ENCODE measurements around the gene TRPC4AP.

Gene TRPC4AP

GRCh38 chr20:35017099-35017835 is 75.3 kb downstream of the TRPC4AP start:
- DNase-seq, result no peak

DNA sequence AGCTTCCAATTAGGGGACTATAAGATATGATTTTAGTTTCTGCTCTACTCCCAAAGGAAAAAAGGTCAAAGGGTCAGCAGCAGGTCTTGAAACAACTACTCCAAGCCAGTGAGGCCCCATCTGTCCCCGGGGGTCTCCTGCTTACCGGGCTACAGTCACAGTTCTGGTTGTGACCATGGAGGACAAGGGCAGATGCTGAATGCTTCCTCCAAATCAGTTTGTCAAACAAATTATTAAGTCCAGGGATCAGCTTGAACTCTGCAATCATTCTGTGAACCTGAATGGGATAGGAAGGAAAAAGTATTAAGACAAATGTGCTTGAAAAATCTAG is 76.8 kb downstream of the TRPC4AP start:
- DNase-seq, result no peak

DNA sequence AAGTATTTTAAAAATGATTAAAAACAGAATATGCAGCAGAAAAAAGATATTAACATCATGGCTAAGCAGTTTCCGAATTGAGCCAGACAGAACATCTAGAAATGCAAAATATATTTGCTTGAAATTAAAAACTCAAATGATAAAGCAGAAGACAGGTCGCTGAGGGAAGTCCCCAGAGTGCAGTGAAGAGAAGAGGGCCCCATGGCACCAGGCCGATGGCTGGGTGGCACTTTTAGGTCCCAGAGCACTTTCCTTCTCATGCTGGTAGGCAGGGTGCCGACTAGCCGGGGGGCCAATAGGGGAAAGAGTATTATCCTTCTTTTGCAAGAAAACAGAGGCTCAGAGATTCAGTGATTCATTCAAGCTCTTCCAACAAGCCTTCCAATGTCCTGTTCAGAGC is 78.1 kb downstream of the TRPC4AP start:
- DNase-seq, result no peak

GRCh38 chr20:35013421-35014411 is 78.9 kb downstream of the TRPC4AP start:
- no peak for DNase-seq

- DNase-seq, result no peak
These were observed 80.2 kb downstream of the TRPC4AP start for GRCh38 chr20:35012227-35013069.

- no peak for DNase-seq
These were observed 80.9 kb downstream of the TRPC4AP start for GRCh38 chr20:35011589-35012226.

DNA sequence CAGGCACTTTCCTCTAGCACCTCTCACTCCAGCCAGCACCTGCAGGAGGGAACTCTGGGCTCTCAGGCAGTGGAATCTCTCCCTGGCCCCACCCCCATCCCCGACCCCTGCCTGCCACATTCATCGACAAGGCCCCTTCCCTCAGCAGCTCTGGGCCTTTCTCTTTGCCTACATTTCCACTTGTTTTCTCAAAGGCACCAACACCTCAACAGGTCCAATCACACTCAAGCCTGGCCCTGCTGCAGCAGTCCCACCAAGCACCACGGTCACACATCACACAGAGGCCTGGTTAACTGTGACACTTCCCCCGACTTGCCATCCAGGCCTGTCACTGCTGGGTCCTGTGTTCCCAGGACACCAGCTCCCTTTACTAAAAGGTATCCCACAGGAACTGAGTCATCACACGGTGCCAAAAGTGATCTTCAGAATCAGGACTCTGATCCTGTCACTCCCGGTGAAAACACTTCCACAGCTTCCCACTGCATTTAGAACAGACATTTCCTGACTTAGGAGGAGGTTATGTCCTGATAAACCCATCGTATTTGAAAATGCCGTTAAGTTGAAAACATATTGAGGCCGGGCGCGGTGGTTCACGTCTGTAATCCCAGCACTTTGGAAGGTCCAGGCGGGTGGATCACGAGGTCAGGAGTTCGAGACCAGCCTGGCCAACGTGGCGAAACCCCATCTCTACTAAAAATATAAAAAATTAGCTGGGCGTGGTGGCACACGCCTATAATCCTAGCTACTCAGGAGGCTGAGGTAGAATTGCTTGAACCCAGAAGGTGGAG is 82.0 kb downstream of the TRPC4AP start:
- no peak for DNase-seq

- DNase-seq, result no peak
These were observed 82.8 kb downstream of the TRPC4AP start for GRCh38 chr20:35009665-35010328.

DNA sequence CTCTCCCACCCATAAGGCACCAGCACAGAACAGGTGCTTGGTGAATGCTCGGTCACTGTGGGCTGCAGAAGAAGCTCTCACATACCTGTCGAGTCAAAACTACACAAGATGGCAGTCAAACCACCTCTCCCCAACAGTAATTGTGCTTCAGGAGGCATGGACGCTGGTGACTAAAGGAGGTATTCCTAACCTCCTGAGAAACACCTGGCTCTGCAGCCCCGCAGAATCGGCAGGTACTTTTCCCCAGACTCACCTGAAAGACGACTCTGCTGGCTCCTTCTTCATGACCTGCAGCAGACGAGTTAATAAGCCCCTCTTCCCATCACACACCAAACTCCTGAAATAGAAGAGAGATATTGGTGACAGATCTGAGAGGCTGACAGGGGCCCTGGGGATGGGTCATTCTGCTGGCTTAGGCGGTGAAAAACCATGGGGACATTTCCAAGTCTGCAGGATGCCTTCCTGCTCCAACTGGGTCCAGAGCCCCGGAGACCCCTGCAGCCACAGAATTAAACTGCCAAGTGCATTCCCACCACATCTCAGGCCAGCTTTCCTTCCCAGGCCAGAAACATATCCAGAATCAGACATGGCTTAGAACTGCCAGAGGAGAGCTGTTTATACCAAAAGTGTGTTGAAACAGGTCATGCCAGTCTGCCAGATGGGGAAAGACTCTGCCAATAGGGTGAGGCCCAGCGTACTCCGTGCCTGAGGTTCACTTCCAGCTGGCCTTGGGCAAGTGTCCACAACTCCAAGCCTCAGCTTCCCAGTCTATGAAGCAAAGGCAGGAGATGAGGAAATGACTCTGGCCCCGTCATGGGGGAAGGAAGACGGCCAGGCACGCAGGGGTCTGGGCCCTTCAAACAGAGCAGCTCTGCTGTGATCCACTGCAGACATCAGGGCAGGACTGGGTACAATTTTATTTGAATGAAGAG is 83.9 kb downstream of the TRPC4AP start:
- peak in 6 of 56 donors; percentile 15 to 48 (median 24) for DNase-seq

GRCh38 chr20:35007891-35008290 is 84.7 kb downstream of the TRPC4AP start:
- no peak for DNase-seq

DNA sequence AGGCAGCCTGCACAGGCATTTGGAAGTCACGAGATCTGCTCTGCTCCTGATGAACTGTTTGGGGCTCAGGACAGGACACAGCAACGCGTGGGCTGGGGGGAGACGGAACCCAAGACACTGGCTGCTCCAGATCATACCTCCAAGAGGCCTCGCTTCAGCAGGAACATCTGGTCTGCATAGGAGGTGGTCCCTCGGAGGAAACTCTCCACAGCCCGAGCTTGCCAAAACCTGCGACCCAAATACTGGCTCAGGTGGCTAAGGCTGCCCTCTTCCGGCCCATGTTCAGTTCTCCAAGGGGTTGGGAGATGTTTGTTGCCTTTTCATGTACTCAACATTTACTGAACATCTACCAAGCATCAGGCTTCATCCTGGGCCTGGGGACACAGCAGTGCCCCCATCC is 85.2 kb downstream of the TRPC4AP start:
- DNase-seq, result no peak

DNA sequence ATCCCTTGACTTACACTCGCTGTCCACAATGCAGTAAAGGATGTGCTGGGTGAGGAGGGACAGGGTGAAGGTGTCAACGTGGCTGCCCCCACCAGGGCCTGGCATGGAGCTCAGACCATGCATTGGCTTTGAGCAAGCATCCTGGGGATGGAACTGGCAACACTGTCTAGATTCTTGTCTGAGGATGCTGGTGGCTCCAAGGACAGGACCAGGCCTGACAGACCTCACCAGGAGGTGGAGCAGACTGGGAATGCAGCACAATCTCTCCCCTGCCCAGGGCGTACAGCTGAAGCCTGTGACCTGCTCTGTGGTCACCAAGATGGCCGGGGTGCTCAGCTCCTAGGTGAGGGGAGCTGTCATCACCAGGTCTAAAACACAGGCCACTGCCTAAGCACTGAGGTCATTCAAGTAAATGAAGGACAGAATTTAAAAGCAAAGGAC is 86.1 kb downstream of the TRPC4AP start:
- DNase-seq, result no peak

- DNase-seq, result no peak
These were observed 86.6 kb downstream of the TRPC4AP start for GRCh38 chr20:35006009-35006408.

DNA sequence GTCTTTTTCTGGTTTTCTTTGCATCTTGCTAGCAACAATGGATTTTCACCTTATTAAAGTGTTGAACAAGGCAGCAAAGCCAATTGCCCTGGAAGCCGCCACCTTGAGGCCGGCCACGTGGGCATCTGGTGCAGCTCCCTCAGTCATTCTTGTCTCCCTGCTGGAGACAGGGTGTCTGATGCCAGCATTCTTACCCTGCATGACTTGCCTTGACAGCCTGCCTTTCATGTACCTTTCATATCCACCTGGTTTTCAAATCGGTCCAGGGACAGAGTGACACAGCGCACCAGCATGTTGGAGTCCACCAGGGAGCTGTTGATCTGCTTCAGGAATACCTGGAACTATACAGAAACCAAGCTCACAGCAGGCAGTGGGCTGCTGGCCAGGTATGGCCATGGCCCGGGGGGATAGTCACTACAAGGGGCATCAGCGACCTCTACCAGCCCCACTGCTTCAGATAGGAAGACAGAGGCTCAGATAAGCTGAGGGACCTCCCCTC is 87.1 kb downstream of the TRPC4AP start:
- no peak for DNase-seq

DNA sequence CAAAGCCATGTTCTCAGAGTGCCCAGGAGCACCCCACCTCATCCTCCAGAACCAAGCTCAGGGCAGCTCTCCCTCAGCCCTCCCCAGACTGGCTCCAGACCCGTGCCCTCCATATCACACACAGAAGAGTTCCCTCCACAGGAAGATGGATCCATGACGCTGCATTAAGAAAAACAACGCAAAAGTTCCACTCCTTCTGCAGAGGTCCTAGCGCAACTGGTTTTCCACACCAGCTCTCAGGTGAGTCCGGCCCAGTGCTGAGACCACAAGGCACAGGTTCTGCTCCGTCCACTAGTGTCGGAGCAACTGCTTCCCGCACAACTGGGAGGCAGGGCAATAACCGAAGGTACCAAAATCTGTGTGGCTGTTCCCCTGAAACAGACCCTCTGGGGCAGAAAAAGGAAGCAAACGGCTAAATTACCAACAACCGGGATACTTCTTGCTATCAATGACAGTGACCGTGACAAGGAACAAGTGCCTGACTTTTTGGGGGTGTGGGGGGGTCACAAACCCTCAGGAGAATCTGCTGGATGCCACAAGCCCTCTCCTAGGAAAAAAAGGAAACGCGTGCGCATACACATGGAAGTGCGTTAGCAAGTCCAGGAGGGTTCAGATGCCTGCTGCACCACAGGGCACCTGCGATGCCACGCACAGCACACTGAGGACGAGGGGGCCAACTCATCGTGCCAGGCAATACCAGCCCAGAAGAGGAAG is 87.7 kb downstream of the TRPC4AP start:
- no peak for DNase-seq

DNA sequence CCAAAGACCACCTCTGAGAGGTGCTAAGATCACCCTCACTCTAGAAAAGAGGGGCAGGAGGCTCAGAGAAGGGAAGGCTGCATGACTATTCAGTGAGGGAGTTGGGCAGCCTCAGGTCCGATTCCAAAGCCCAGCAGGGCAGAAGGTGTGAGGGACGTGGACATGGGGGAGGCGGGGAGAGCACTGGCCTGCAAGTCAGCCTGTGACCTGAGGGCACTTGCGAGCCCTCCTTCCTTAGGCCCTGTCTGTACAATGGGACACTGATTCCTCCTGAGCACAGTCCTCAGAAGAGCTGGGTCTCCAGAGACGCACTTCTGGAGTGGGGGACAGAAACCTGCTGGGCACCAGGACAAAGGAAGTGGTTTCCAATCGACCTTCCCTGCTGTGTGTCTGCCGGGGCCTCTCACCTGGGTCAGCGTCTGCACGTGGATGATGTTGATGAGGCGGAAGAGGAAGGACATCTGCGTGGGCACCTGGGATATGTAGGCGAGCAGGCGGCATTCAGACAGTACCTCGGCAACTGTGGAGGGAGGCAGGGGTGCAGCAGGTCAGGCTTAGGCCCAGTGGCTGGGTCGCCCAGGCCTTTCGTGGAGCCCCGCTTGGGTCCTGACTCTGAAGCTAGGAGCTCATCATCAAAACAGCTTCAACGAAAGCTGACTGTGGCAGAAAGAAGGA is 88.4 kb downstream of the TRPC4AP start:
- DNase-seq, result no peak

Measured in amygdala (tissue), 56 donors.